ENCODE data around the gene RBBP4. TPM values are rescaled to one million over a fixed set of nuclear protein-coding genes. Genes with fewer than 3 reads are reported as not detected.

The RBBP4 gene
- total and polyA plus RNA-seq, 2 of the 13 experiments (the other 11 are each of a cell fraction or from before 2014, with no cell fraction given): 64.4 to 166 TPM

DNA sequence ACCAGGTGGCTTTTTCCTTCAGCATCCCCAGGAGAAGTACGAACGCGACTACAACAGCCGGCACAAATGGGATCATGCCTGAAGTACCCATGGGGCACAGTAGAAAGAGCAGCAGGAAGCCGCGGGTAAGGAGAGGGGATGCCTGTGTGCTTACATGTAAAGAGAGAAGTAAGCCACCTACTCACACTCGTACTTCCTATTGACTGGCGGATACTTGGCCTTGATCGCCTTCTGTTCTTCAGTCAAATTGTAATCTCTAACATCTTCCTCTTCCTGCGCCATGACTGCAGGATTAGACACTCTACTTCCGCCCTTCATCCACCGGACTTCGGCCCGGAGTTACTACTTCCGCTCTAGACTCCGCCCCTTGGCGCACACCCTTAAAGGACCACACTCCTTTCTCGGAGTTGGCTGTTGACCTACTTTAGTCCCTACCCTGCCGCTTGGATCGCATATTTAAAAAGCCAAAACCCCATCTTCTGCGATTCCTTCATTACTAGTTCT lies 708 bp upstream of the RBBP4 start, which contains the start of gene ZBTB8OS (continued):
- no peak for TF ChIP-seq HOXA7 (CRISPR knock-in tag; IDR thresholded peaks at IDR 0.05)
- TF ChIP-seq IRX3 (CRISPR knock-in tag; IDR thresholded peaks at IDR 0.05; ENCODE audit: borderline replicate concordance, low read depth): no peak
- no peak for TF ChIP-seq PAWR (CRISPR knock-in tag; IDR thresholded peaks at IDR 0.05; ENCODE audit: borderline replicate concordance)
- no peak for TF ChIP-seq ZNF263 (CRISPR knock-in tag; IDR thresholded peaks at IDR 0.05)
- peak; percentile 78 for TF ChIP-seq ETV5 (CRISPR knock-in tag; IDR thresholded peaks at IDR 0.05; ENCODE audit: borderline replicate concordance)
- TF ChIP-seq, protein P1, sequence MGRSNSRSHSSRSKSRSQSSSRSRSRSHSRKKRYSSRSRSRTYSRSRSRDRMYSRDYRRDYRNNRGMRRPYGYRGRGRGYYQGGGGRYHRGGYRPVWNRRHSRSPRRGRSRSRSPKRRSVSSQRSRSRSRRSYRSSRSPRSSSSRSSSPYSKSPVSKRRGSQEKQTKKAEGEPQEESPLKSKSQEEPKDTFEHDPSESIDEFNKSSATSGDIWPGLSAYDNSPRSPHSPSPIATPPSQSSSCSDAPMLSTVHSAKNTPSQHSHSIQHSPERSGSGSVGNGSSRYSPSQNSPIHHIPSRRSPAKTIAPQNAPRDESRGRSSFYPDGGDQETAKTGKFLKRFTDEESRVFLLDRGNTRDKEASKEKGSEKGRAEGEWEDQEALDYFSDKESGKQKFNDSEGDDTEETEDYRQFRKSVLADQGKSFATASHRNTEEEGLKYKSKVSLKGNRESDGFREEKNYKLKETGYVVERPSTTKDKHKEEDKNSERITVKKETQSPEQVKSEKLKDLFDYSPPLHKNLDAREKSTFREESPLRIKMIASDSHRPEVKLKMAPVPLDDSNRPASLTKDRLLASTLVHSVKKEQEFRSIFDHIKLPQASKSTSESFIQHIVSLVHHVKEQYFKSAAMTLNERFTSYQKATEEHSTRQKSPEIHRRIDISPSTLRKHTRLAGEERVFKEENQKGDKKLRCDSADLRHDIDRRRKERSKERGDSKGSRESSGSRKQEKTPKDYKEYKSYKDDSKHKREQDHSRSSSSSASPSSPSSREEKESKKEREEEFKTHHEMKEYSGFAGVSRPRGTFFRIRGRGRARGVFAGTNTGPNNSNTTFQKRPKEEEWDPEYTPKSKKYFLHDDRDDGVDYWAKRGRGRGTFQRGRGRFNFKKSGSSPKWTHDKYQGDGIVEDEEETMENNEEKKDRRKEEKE (IDR thresholded peaks at IDR 0.05): no peak
- TF ChIP-seq CEBPB (IDR thresholded peaks at IDR 0.05; ENCODE audit: borderline replicate concordance, low read depth, low read length): no peak
- no peak for TF ChIP-seq JDP2 (CRISPR knock-in tag; IDR thresholded peaks at IDR 0.05; ENCODE audit: borderline replicate concordance)
- TF ChIP-seq NCOA2 (CRISPR knock-in tag; IDR thresholded peaks at IDR 0.05): no peak
- TF ChIP-seq NFKBIZ (CRISPR knock-in tag; IDR thresholded peaks at IDR 0.05): no peak
- TF ChIP-seq, protein P2, sequence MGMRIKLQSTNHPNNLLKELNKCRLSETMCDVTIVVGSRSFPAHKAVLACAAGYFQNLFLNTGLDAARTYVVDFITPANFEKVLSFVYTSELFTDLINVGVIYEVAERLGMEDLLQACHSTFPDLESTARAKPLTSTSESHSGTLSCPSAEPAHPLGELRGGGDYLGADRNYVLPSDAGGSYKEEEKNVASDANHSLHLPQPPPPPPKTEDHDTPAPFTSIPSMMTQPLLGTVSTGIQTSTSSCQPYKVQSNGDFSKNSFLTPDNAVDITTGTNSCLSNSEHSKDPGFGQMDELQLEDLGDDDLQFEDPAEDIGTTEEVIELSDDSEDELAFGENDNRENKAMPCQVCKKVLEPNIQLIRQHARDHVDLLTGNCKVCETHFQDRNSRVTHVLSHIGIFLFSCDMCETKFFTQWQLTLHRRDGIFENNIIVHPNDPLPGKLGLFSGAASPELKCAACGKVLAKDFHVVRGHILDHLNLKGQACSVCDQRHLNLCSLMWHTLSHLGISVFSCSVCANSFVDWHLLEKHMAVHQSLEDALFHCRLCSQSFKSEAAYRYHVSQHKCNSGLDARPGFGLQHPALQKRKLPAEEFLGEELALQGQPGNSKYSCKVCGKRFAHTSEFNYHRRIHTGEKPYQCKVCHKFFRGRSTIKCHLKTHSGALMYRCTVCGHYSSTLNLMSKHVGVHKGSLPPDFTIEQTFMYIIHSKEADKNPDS (CRISPR knock-in tag; IDR thresholded peaks at IDR 0.05): no peak
- TF ChIP-seq, protein P3, sequence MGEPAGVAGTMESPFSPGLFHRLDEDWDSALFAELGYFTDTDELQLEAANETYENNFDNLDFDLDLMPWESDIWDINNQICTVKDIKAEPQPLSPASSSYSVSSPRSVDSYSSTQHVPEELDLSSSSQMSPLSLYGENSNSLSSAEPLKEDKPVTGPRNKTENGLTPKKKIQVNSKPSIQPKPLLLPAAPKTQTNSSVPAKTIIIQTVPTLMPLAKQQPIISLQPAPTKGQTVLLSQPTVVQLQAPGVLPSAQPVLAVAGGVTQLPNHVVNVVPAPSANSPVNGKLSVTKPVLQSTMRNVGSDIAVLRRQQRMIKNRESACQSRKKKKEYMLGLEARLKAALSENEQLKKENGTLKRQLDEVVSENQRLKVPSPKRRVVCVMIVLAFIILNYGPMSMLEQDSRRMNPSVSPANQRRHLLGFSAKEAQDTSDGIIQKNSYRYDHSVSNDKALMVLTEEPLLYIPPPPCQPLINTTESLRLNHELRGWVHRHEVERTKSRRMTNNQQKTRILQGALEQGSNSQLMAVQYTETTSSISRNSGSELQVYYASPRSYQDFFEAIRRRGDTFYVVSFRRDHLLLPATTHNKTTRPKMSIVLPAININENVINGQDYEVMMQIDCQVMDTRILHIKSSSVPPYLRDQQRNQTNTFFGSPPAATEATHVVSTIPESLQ (CRISPR knock-in tag; conservative IDR thresholded peaks at IDR 0.05): no peak
- TF ChIP-seq BHLHE40 (IDR thresholded peaks at IDR 0.05; ENCODE audit: low read length): no peak
- TF ChIP-seq RORA (CRISPR knock-in tag; IDR thresholded peaks at IDR 0.05): no peak
- TF ChIP-seq ZSCAN25 (CRISPR knock-in tag; IDR thresholded peaks at IDR 0.05): no peak
- no peak for TF ChIP-seq POGZ (CRISPR knock-in tag; IDR thresholded peaks at IDR 0.05)
- TF ChIP-seq ZNF264 (CRISPR knock-in tag; IDR thresholded peaks at IDR 0.05): 0 out of 2 replicates have a peak, but pooled peaks have one; percentile 4
- no peak for TF ChIP-seq SOX13 (IDR thresholded peaks at IDR 0.05)
- no peak for TF ChIP-seq SOX13 (CRISPR knock-in tag; conservative IDR thresholded peaks at IDR 0.05 in 1 of 2, IDR thresholded peaks at IDR 0.05 in 1 of 2)
- TF ChIP-seq SATB2 (CRISPR knock-in tag; IDR thresholded peaks at IDR 0.05): no peak
- TF ChIP-seq ZKSCAN5 (CRISPR knock-in tag; IDR thresholded peaks at IDR 0.05): no peak
